Activated B cell treated with CpG ODN at 0.5 μM for 24 hours (primary cell): ENCODE data around the gene SLC1A2. TPM values are rescaled to one million over a fixed set of nuclear protein-coding genes. Genes with fewer than 3 reads are reported as not detected.
A peak's percentile ranks its signal among the peaks of the same experiment; 100 is the strongest.

Source experiments
- ATAC-seq: fragments of 200-7000 bp; cut with Tn5 transposase; one replicate; pipeline ENCODE4 v1.10.0; 2021; ENCODE audit warnings: low read depth, mild to moderate bottlenecking, moderate library complexity
- CTCF ChIA-PET: fragments of 350-600 bp; sonication (Branson Sonifier 250); formaldehyde crosslinking; loops from one replicate; lab custom pipeline; 2021; ENCODE audit warnings: antibody characterized with exemption; lab: Charles Lee
- POLR2A ChIA-PET: fragments of 350-600 bp; sonication (Branson Sonifier 250); formaldehyde crosslinking; loops from one replicate; lab custom pipeline; 2021; ENCODE audit warnings: antibody characterized with exemption; lab: Charles Lee
- DNase-seq: peaks from one replicate; pipeline ENCODE4 v3.0.0; 2022
- H3K27ac Mint-ChIP-seq: one replicate; pipeline ENCODE4 v1.8.0; 2020; ENCODE audit warnings: mixed read lengths
- H3K27me3 Mint-ChIP-seq: one replicate; pipeline ENCODE4 v1.8.0; 2021; ENCODE audit warnings: mixed read lengths
- H3K36me3 Mint-ChIP-seq: one replicate; pipeline ENCODE4 v1.8.0; 2021; ENCODE audit warnings: low read depth, mixed read lengths
- H3K4me1 Mint-ChIP-seq: one replicate; pipeline ENCODE4 v1.8.0; 2021; ENCODE audit warnings: mixed read lengths
- H3K4me3 Mint-ChIP-seq: one replicate; pipeline ENCODE4 v1.8.0; 2020; ENCODE audit warnings: mild to moderate bottlenecking, mixed read lengths
- H3K9me3 Mint-ChIP-seq: one replicate; pipeline ENCODE4 v1.8.0; 2020; ENCODE audit warnings: mixed read lengths
- CTCF ChIP-seq: fragments of 200-600 bp; IDR thresholded peaks from one replicate; pipeline ENCODE4 v1.8.0; 2022; ENCODE audit warnings: antibody characterized with exemption, mild to moderate bottlenecking
- intact Hi-C: fragments of 100-400 bp; cut with micrococcal nuclease; formaldehyde crosslinking; loops from one replicate; pipeline ENCODE4 v1.15.1; 2024
- total RNA-seq: library from RNA; stranded (reverse); gene quantifications from 2 replicates; pipeline ENCODE4 v1.2.3, GENCODE V29; 2022

SLC1A2 gene
- total RNA-seq, 1 donor from 2014 or later = not detected

DNA sequence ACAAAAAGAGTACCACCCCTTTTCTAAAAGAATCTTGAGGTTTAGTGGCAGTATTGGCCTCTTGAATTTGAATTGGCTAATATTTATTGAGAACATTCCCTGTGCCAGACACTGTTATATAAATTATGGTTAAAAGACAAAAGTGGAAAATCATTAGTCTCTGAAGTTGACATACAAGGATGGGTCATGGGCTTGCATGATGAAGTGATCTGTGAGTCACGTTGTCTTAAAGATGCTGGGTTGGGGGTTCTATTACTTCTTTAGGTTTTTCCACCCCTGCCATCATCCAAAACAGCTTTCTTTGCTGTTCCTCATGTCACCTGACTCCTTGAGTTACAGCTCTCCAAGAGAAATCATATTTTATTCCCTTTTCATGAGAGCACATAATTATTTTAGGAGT, 195.4 kb downstream of the SLC1A2 start:
- intact Hi-C loops = no loop called here
- POLR2A ChIA-PET = no interaction called here
- peaks cover 93% of the 10 kb centered on the region for H3K36me3 Mint-ChIP-seq

DNA sequence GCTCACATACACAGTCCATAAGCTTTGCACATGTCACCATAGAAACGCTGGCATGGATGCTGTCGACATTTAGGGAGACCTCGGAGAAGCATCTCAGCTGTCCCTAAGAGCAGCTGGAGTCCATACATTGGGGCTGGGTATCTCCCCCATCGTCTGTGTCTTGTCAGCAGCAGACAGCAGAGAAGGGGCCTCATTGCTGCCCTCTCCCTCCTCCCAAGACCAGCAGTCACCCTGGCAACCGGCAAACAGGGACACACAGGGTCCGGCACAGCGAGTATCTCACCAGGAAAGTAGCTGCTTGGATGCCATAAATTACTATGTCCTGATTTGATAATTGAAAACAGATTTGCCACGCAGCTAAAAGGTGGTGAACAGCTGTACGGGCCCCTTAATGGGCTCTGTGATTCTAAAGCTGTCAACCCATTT, 196.0 kb downstream of the SLC1A2 start:
- Mint-ChIP-seq H3K4me3 (no peak overlapping the region), H3K27me3 (no peaks in the 10 kb centered on the region), H3K27ac (no peak overlapping the region), H3K36me3 (peaks cover 93% of the 10 kb centered on the region), H3K4me1 (peaks cover 19% of the 10 kb centered on the region), H3K9me3 (no peaks in the 10 kb centered on the region)
- ATAC-seq (no peak), DNase-seq (no peak)
- ChIA-PET CTCF (interaction anchor here (1.1 kb wide), 1 partner anchor 226 kb away, joined by 3 read pairs; no protein-coding TSS in a partner anchor), POLR2A (no interaction called here)
- intact Hi-C loops = no loop called here
- no peak for TF ChIP-seq CTCF

More for the DNA sequence above, 195.4 kb downstream of the SLC1A2 start:
- Mint-ChIP-seq H3K4me1 (peaks cover 14% of the 10 kb centered on the region), H3K27ac (no peak overlapping the region), H3K9me3 (no peaks in the 10 kb centered on the region), H3K4me3 (no peak overlapping the region), H3K27me3 (no peaks in the 10 kb centered on the region)
- no peak for ATAC-seq
- CTCF ChIA-PET = interaction anchor here (1.1 kb wide), 1 partner anchor 226 kb away, joined by 3 read pairs; no protein-coding TSS in a partner anchor
- DNase-seq = no peak
- no peak for TF ChIP-seq CTCF

GRCh38 chr11:35218956-35219355, 200.4 kb downstream of the SLC1A2 start:
- Mint-ChIP-seq H3K36me3 (peaks cover 93% of the 10 kb centered on the region), H3K4me3 (no peak overlapping the region), H3K4me1 (peaks cover 45% of the 10 kb centered on the region), H3K27ac (no peak overlapping the region), H3K27me3 (no peaks in the 10 kb centered on the region), H3K9me3 (no peaks in the 10 kb centered on the region)
- CTCF ChIA-PET = no interaction called here
- DNase-seq (no peak), ATAC-seq (no peak)
- intact Hi-C loops = loop anchor here (5.0 kb wide), 1 partner anchor 142 kb away; no protein-coding TSS in a partner anchor
- POLR2A ChIA-PET = no interaction called here
- TF ChIP-seq CTCF = no peak

GRCh38 chr11:35216962-35217678, 202.2 kb downstream of the SLC1A2 start:
- TF ChIP-seq CTCF = no peak
- ChIA-PET CTCF (no interaction called here), POLR2A (no interaction called here)
- DNase-seq = no peak
- Mint-ChIP-seq H3K4me3 (peak overlapping the region; percentile 28), H3K36me3 (peaks cover 93% of the 10 kb centered on the region), H3K9me3 (no peaks in the 10 kb centered on the region), H3K27ac (peak overlapping the region; percentile 85), H3K4me1 (peaks cover 63% of the 10 kb centered on the region), H3K27me3 (no peaks in the 10 kb centered on the region)
- intact Hi-C loops = loop anchor here (5.0 kb wide), 1 partner anchor 140 kb away; no protein-coding TSS in a partner anchor
- ATAC-seq = peak; percentile 29

DNA sequence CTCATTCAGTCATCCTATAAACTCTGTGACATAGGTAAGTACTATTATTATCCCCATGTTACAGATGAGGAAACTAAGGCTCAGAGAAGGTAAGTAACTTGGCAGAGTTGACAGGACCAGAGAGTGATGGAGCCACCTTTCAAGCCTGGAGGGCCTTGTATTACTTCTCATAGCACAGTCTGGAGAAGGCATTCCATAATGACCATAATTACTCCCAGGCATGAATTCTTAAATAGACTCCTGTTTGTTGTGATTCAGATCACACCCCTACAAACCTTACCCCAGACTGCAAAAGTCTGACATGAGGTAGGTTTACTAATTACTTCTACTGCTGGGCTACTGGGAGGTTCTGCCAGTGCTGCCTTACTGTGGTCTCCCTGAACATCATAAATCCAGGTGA, 203.4 kb downstream of the SLC1A2 start:
- CTCF ChIA-PET = no interaction called here
- intact Hi-C loops = loop anchor here (5.0 kb wide), 1 partner anchor 139 kb away; no protein-coding TSS in a partner anchor
- H3K9me3 Mint-ChIP-seq = no peaks in the 10 kb centered on the region
- peaks cover 75% of the 10 kb centered on the region for H3K4me1 Mint-ChIP-seq
- DNase-seq (no peak), ATAC-seq (no peak)
- TF ChIP-seq CTCF = no peak
- POLR2A ChIA-PET = no interaction called here
- no peaks in the 10 kb centered on the region for H3K27me3 Mint-ChIP-seq
- peaks cover 94% of the 10 kb centered on the region for H3K36me3 Mint-ChIP-seq
- H3K4me3 Mint-ChIP-seq = no peak overlapping the region
- peak overlapping the region; percentile 46 for H3K27ac Mint-ChIP-seq
